ENCODE results near the gene PLXNA4.

DNA sequence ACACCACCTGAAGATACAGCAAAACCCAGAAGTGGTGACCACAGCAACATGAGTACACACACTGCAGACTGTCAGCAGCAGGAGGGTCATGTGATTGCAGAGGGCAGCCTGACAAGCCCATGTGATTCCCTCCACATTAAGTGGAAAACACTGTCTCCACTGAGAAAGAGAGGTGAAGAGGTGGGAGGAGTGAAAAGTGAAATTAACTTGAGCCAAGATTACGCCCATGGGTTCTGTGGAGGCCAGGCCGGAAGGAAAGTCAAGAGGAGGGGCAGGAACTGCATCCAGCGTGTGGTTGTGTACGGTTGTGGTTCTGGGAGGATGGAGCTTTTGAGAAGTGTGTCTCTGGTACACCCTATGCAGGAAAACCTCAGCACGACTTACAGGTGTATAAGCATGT lies 138.5 kb downstream of the PLXNA4 start:
- TF ChIP-seq POLR2A (IDR thresholded peaks at IDR 0.05): no peak
- TF ChIP-seq, protein P1, sequence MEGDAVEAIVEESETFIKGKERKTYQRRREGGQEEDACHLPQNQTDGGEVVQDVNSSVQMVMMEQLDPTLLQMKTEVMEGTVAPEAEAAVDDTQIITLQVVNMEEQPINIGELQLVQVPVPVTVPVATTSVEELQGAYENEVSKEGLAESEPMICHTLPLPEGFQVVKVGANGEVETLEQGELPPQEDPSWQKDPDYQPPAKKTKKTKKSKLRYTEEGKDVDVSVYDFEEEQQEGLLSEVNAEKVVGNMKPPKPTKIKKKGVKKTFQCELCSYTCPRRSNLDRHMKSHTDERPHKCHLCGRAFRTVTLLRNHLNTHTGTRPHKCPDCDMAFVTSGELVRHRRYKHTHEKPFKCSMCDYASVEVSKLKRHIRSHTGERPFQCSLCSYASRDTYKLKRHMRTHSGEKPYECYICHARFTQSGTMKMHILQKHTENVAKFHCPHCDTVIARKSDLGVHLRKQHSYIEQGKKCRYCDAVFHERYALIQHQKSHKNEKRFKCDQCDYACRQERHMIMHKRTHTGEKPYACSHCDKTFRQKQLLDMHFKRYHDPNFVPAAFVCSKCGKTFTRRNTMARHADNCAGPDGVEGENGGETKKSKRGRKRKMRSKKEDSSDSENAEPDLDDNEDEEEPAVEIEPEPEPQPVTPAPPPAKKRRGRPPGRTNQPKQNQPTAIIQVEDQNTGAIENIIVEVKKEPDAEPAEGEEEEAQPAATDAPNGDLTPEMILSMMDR (IDR thresholded peaks at IDR 0.05): no peak
